ENCODE data around the gene NFKB1.

The NFKB1 gene

GRCh38 chr4:102631616-102632015, 130.5 kb downstream of the NFKB1 start:
- TF ChIP-seq, protein P1, sequence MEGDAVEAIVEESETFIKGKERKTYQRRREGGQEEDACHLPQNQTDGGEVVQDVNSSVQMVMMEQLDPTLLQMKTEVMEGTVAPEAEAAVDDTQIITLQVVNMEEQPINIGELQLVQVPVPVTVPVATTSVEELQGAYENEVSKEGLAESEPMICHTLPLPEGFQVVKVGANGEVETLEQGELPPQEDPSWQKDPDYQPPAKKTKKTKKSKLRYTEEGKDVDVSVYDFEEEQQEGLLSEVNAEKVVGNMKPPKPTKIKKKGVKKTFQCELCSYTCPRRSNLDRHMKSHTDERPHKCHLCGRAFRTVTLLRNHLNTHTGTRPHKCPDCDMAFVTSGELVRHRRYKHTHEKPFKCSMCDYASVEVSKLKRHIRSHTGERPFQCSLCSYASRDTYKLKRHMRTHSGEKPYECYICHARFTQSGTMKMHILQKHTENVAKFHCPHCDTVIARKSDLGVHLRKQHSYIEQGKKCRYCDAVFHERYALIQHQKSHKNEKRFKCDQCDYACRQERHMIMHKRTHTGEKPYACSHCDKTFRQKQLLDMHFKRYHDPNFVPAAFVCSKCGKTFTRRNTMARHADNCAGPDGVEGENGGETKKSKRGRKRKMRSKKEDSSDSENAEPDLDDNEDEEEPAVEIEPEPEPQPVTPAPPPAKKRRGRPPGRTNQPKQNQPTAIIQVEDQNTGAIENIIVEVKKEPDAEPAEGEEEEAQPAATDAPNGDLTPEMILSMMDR (IDR thresholded peaks at IDR 0.05; ENCODE audit: low read depth, low read length): no peak
- H3K4me3 ChIP-seq (ENCODE audit: low read depth, low read length): no peak overlapping the region
- in situ Hi-C loops (cut with HindIII; ENCODE audit: low sequenced_read_pairs): no loop called here
- DNase-seq (ENCODE audit: low read depth, low spot score): no peak

GRCh38 chr4:102632241-102633065, 131.3 kb downstream of the NFKB1 start:
- in situ Hi-C loops (cut with HindIII; ENCODE audit: low sequenced_read_pairs): no loop called here
- TF ChIP-seq, protein P1 (IDR thresholded peaks at IDR 0.05; ENCODE audit: low read depth, low read length): no peak
- no peak overlapping the region for H3K4me3 ChIP-seq (ENCODE audit: low read depth, low read length)
- no peak for DNase-seq (ENCODE audit: low read depth, low spot score)

- in situ Hi-C loops (cut with HindIII; ENCODE audit: low sequenced_read_pairs): no loop called here
Measured at GRCh38 chr4:102633100-102633499, 131.9 kb downstream of the NFKB1 start.

DNA sequence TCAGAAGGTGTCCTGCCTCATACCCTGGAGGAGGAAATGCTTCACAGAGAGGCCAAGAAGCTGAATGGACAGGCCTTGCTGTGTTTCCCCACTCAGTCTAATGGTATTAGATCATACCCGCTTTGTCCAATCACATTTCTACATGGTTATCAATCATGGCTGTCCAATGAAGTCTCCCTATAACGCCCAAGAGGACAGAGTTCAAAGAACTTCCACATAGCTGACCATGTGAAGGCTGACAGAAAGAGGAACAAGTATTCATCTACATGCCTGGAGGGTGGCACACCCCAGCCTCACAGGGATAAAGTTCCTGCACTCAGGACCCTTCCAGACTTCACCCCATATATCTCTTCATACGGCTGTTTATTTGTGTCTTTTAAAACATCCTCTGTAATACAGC, 136.2 kb downstream of the NFKB1 start:
- no peak for DNase-seq (ENCODE audit: low read depth, low spot score)
- H3K4me3 ChIP-seq (ENCODE audit: low read depth, low read length): no peak overlapping the region
- TF ChIP-seq, protein P1 (IDR thresholded peaks at IDR 0.05; ENCODE audit: low read depth, low read length): no peak
- in situ Hi-C loops (cut with HindIII; ENCODE audit: low sequenced_read_pairs): no loop called here

More at GRCh38 chr4:102633100-102633499, 131.9 kb downstream of the NFKB1 start:
- TF ChIP-seq, protein P1 (IDR thresholded peaks at IDR 0.05; ENCODE audit: low read depth, low read length): no peak
- DNase-seq (ENCODE audit: low read depth, low spot score): no peak
- H3K4me3 ChIP-seq (ENCODE audit: low read depth, low read length): no peak overlapping the region

GRCh38 chr4:102638621-102639020, 137.5 kb downstream of the NFKB1 start:
- in situ Hi-C loops (cut with HindIII; ENCODE audit: low sequenced_read_pairs): no loop called here
- TF ChIP-seq, protein P1 (IDR thresholded peaks at IDR 0.05; ENCODE audit: low read depth, low read length): no peak
- no peak overlapping the region for H3K4me3 ChIP-seq (ENCODE audit: low read depth, low read length)
- no peak for DNase-seq (ENCODE audit: low read depth, low spot score)

DNA sequence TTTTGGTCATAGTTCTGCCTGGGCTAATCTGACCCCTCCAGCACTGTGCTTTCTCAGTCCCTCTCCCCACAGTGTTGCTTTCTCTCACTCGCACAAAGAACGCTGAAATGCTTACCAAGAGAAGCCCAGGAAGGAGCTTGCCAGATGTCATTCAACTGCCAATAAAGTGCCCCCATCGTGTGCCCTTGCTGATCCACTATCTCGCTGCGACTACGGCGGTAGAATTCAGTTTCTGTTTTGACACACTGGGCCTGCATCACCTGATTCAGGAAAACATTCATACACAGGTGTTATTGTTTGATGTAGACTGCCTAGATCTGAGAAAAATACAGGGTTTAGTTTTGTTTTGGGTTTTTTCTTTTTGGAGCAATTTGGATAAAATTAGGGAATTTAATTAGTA, 138.4 kb downstream of the NFKB1 start:
- no peak for DNase-seq (ENCODE audit: low read depth, low spot score)
- TF ChIP-seq, protein P1 (IDR thresholded peaks at IDR 0.05; ENCODE audit: low read depth, low read length): no peak
- H3K4me3 ChIP-seq (ENCODE audit: low read depth, low read length): no peak overlapping the region
- in situ Hi-C loops (cut with HindIII; ENCODE audit: low sequenced_read_pairs): no loop called here
